Sigmoid colon (tissue), 4 donors: Measurements from ENCODE around the gene IFIT1B.
"Not testable (repeated sequence)": the region's sequence is repeated elsewhere in the genome, so short reads cannot be mapped to it uniquely, and the experiment has no call there.

Experiments used
- EP300 ChIP-seq, 4 donors: sonication (generic); formaldehyde crosslinking; IDR thresholded peaks; one replicate each; pipeline ENCODE4 v1.6.1; 2017; ENCODE audit warnings: antibody characterized with exemption in 4 of 4
- POLR2A ChIP-seq, 2 donors: fragments of 450-650 bp; IDR thresholded peaks; one replicate each; pipeline ENCODE4 v1.6.1; 2016; ENCODE audit warnings: antibody characterized with exemption in 2 of 2, mild to moderate bottlenecking in 2 of 2, moderate library complexity in 2 of 2
- POLR2AphosphoS5 ChIP-seq, 4 donors: sonication (generic); formaldehyde crosslinking; IDR thresholded peaks; one replicate each; pipeline ENCODE4 v1.6.1; 2017; ENCODE audit warnings: antibody characterized with exemption in 4 of 4
- TF ChIP-seq, protein P1 (sequence below), 4 experiments: fragments of 450-650 bp in 3 of 4; fragments of 200-600 bp in 1 of 4; IDR thresholded peaks; one replicate each; pipeline ENCODE4 v1.5.1; 2016 to 2019; ENCODE audit warnings: antibody characterized with exemption in 4 of 4, mild to moderate bottlenecking in 3 of 4, moderate library complexity in 2 of 4

DNA sequence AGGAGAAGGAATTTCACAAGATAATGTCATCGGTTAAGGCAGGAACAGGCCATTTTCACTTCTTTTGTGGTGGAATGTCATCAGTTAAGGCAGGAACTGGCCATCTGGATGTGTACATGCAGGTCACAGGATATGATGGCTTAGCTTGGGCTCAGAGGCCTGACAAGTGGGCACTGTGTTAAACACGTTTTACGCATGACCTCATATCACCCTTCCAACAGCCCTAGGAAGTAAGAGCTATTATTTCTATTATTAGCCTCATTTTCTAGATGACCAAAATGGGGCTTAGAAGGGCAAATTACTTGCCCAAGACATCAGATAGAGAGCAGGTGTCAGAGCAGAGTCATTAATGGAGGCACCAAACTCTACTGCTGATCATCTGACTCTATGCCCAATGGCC lies 47.8 kb upstream of the IFIT1B start:
- TF ChIP-seq, protein P1, sequence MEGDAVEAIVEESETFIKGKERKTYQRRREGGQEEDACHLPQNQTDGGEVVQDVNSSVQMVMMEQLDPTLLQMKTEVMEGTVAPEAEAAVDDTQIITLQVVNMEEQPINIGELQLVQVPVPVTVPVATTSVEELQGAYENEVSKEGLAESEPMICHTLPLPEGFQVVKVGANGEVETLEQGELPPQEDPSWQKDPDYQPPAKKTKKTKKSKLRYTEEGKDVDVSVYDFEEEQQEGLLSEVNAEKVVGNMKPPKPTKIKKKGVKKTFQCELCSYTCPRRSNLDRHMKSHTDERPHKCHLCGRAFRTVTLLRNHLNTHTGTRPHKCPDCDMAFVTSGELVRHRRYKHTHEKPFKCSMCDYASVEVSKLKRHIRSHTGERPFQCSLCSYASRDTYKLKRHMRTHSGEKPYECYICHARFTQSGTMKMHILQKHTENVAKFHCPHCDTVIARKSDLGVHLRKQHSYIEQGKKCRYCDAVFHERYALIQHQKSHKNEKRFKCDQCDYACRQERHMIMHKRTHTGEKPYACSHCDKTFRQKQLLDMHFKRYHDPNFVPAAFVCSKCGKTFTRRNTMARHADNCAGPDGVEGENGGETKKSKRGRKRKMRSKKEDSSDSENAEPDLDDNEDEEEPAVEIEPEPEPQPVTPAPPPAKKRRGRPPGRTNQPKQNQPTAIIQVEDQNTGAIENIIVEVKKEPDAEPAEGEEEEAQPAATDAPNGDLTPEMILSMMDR (IDR thresholded peaks at IDR 0.05), result not testable (repeated sequence)
- TF ChIP-seq POLR2AphosphoS5, POLR2A, EP300 (IDR thresholded peaks at IDR 0.05): not testable (repeated sequence)
